GM12892 (cell line): ENCODE measurements around the gene PSG3.
"Not testable (repeated sequence)": the region's sequence is repeated elsewhere in the genome, so short reads cannot be mapped to it uniquely, and the experiment has no call there.

Experiments
- DNase-seq: peaks from one replicate; pipeline ENCODE4 v3.0.0; 2011; ENCODE audit not compliant: insufficient read length
- FAIRE-seq: peaks from 2 replicates; lab custom pipeline; 2011; peaks lifted over from hg19 to GRCh38; lab: Jason Lieb, UNC
- POLR2A ChIP-seq: IDR thresholded peaks from 2 replicates; pipeline ENCODE4 v1.6.1; 2011; ENCODE audit warnings: low read depth, low read length, control low read depth
- POLR2AphosphoS5 ChIP-seq: IDR thresholded peaks from 2 replicates; pipeline ENCODE4 v1.6.1; 2011; ENCODE audit warnings: low read depth, low read length, control low read depth
- TAF1 ChIP-seq: IDR thresholded peaks from 2 replicates; pipeline ENCODE4 v1.6.1; 2011; ENCODE audit warnings: low read depth, mild to moderate bottlenecking, control low read depth, low read length, borderline replicate concordance

PSG3 gene

DNA sequence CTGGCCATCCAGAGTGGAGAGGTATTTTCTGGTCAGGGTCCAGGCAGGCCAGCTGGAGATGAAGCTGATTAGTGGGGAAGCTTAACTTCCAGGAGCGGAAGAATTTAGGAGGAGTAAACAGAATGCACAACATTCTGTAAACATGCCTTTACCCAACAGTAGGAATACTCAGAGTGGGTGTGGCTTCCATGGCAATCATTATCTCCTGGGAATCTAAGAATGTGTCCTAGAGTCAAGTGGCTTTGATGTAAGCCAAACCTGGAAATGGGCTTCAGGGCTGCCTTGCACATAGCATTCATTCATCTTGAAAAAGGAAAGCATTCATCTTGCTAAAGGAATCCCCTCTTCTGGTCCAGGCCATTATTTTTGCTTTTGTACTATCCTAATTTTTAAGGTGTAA lies 29.3 kb downstream of the PSG3 start:
- FAIRE-seq, DNase-seq: not testable (repeated sequence)

DNA sequence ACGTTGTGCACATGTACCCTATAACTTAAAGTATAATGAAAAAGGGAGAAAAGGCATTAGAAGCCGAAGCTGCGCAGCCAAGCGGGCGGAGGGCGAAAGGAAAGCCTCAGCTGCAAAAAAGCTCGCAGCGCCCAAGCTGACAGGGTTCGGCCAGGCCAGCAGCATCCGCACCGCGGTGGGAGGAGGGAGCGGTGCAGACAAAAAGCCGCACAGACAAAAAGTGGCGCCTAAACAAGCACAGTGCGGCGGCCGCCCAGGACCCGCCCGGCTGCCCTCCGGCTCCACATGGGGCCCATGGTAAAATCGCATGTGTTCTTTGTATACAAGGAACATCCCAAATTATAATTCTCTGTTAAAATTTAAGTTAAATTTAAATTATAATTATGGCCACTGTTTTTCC lies 42.4 kb downstream of the PSG3 start:
- no peak for TF ChIP-seq POLR2A
- no peak for TF ChIP-seq POLR2AphosphoS5
- TF ChIP-seq TAF1: no peak
- DNase-seq (no peak), FAIRE-seq (no peak)

DNA sequence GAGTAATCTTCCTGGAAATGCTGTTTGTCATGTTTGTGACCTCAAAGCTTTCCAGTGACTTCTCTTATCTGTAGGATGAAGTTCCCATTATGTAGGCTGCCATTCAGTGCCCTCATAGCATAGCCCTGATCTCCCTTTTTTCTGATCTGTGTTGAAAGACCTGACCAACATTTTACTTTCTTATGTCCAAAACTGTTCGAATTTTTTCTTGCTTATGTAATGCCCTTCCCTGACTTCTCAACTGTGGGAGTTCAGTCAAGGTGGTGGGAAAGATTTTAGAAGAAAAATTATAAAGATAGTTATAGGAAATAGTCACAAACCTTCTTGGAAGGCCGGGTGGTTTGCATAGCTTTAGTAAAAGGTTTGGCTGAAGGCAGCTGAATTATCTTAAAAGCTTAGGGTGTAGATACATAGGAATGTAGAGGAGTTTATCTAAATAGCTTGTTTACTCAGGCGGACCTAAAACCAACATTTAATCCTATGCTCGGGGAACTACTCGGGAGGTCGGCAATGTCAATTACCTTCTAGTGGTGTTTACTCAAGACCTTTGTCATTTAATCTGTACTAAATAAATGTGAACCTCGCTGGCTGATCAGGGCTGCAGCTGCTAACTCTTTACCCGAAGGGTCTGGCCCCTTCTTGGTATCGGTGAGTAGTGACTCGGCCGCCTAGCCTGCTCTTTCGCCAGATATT lies 44.3 kb downstream of the PSG3 start:
- FAIRE-seq: no peak
- DNase-seq: no peak
- no peak for TF ChIP-seq POLR2AphosphoS5
- no peak for TF ChIP-seq POLR2A
- no peak for TF ChIP-seq TAF1

DNA sequence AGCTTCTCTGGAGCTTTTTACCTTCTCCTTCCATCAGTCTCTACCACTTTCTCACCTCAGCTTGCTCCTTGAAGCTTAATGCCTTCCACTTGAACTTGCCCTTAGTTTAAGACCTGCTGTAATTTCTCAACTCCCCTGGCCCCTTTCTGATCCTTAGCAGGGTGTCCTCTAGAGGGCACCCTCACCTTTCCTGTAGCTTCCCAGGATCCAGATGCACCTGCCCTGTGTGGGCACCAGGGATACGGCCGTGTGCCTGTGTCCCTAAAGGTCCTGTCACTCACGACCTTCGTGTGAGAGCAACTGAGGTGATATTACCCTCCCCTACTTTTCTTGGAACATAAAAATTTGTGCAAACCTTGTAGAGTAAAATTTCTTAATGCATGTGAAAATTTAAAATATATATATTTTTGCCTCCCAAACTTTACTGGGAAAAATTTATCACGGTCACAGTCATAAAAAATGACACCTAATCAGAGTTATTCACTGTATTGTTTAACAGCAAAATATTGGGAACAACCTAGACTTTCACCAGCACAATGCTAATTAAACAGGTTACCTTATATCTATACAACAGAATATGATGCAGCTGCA lies 46.4 kb downstream of the PSG3 start:
- FAIRE-seq (no peak), DNase-seq (no peak)

DNA sequence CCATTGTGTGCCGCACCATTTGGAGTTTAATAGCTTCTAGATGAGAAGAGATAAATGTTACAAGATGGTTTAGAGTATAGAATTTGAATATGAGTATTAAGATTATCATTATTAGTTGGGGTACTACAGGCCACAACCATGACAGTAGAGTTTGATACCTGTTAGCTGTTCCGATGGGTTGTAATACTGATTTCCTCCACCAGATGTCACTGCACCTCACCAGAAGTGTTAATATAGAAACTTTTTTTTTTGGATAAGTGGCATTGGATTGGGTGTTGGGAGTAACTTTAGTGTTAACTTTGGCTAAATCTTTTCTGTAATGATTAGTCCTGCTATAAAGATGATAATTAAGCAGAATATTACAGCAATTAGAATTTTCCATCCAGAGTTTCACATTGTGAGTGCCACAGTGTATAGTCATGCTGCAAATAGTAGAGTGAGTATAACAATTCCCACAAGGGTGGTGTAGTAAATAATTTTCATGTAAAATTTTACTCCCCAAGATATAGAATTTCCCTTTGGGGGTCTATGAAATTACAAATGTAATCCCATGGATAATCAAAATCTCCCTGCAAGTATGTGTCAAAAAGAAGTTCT lies 56.3 kb downstream of the PSG3 start:
- TF ChIP-seq POLR2AphosphoS5 (no peak), POLR2A (no peak)
- DNase-seq (no peak), FAIRE-seq (no peak)

More for the DNA sequence above, 46.4 kb downstream of the PSG3 start:
- TF ChIP-seq POLR2AphosphoS5 (no peak), TAF1 (no peak), POLR2A (no peak)

DNA sequence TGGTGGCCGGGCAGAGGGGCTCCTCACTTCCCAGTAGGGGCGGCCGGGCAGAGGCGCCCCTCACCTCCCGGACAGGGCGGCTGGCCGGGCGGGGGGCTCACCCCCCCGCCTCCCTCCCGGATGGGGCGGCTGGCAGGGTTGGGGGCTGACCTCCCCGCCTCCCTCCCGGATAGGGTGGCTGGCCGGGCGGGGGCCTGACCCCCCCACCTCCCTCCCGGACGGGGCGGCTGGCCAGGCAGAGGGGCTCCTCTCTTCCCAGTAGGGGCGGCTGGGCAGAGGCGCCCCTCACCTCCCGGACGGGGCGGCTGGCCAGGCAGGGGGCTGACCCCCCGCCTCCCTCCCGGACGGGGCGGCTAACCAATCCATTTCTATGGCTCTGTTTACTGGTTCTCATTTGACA lies 64.0 kb downstream of the PSG3 start:
- not testable (repeated sequence) for FAIRE-seq, DNase-seq

DNA sequence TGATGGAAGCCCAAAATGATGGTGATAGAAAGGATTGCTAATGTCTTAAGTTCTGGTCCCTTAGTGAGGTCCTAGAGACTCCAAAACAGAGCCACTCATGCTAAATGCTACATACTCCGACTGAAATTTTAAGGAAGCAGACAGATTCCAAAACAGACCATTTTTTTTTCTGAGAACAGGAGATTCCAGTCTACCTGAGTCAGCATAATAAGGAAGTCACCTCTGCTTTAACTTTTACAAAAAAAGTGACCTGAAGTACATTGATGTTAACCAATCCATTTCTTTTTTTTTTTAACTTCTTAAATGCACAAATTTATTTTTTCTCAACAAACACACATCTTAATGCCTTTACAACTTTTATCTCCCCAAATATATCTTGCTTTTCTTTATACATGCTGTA lies 65.7 kb downstream of the PSG3 start:
- DNase-seq, FAIRE-seq: not testable (repeated sequence)
